Cardiac atrium fibroblast (primary cell): ENCODE results near the gene VPS37C. TPM values are rescaled to one million over a fixed set of nuclear protein-coding genes. Genes with fewer than 3 reads are reported as not detected.

Experiments
- total RNA-seq: library from RNA; depleted of rRNA; stranded (reverse); fragments of >200 nt; gene quantifications from 2 replicates; pipeline ENCODE4 v1.2.3, GENCODE V29; 2015

VPS37C gene
- 10.5 and 12.0 TPM in 2 replicates for total RNA-seq

DNA sequence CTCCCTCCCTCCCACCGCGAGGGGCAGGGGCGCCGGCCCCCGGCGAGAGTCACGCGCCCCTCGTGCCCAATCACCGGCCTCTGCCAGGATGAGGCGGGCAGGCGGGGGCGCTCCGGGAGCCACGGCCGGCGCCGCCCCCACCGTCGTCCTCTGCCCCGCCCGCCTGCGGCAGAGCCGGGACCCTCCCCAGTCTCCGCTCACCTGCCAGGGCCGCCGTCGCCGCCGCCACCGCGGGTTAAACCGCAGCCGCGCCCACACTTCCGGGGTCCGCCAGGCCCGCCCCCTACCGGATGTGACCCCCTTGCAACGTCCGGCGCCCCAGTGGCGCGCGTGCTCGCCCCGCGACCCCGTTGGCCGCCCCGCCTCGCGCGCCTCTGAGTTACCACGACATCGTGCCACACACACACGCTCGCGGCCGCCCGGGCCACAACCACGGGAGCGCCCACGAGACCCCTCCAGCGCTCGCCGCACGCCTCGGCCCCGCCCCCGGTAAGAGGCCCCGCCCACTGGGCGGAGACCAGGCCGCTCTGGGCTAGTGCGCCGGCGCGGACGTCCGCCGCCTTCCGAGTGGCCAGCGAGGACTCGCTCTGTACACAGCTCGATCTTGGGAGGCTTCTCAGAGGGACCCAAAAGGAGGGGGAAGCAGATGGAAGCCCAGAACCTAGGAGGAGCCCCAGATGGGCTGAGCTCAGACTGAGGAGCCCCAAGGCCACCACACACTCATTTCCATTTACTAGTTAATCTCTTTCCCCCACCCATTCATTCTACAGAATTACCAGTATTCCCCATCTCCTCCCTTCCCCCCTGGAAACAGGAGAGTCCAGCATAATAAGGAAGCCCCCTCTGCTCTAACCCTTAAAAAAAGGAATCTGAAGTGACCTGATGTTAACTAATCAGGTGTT, at the start of gene VPS37C:
VPS37C (minus strand) TSS at position 237 of the 902 bp plus-strand sequence. CDS start 22,597 bp downstream, outside the sequence.

GRCh38 chr11:61202950-61203746, 41.9 kb upstream of the VPS37C start, which contains the start of gene PGA3:
PGA3 (plus strand) TSS chr11:61203515; CDS start chr11:61203565, 50 bp downstream.

Other genes starting within 250 kb of the VPS37C start
- gene TMEM109, start 247.3 kb downstream of the VPS37C start, total RNA-seq: 70.6 and 77.4 TPM in 2 replicates
- 17.9 and 77.4 TPM in 2 replicates for gene TMEM132A, start 237.0 kb downstream of the VPS37C start, total RNA-seq
- 7.6 and 16.0 TPM in 2 replicates for gene SLC15A3, start 209.2 kb downstream of the VPS37C start, total RNA-seq
- gene CD6, start 189.7 kb downstream of the VPS37C start, total RNA-seq: not detected in 2 replicates
- not detected in 2 replicates for gene CD5, start 58.9 kb downstream of the VPS37C start, total RNA-seq
- gene PGA3, start 42.1 kb upstream of the VPS37C start, total RNA-seq: not detected in 2 replicates
- gene PGA4, start 60.9 kb upstream of the VPS37C start, total RNA-seq: not detected in 2 replicates
- not detected in 2 replicates for gene PGA5, start 79.7 kb upstream of the VPS37C start, total RNA-seq
- 8.9 and 13.0 TPM in 2 replicates for gene VWCE, start 133.9 kb upstream of the VPS37C start, total RNA-seq
- gene DDB1, start 171.7 kb upstream of the VPS37C start, total RNA-seq: 207 and 209 TPM in 2 replicates
- 18.6 and 55.4 TPM in 2 replicates for gene TKFC, start 171.8 kb upstream of the VPS37C start, total RNA-seq
- 49.5 and 83.3 TPM in 2 replicates for gene CYB561A3, start 200.5 kb upstream of the VPS37C start, total RNA-seq
- gene TMEM138, start 200.9 kb upstream of the VPS37C start, total RNA-seq: 19.5 and 22.8 TPM in 2 replicates
- 12.3 and 17.0 TPM in 2 replicates for gene TMEM216, start 231.2 kb upstream of the VPS37C start, total RNA-seq